Natural killer cell (primary cell): Measurements from ENCODE around the gene IER5. TPM values are rescaled to one million over a fixed set of nuclear protein-coding genes. Genes with fewer than 3 reads are reported as not detected.

Experiments used
- ATAC-seq, 3 donors: fragments of 150-1000 bp in 2 of 3; fragments of 200-7000 bp in 1 of 3; cut with Tn5 transposase; 1 replicate in 1 of 3; 2 replicates in 2 of 3; pipeline ENCODE4 v1.10.0; 2021; ENCODE audit warnings: mild to moderate bottlenecking in 2 of 3, moderate library complexity in 2 of 3
- DNase-seq, 2 donors: peaks; one replicate each; pipeline versions ENCODE4 v3.0.0 to v3.0.0-alpha.2; 2013 to 2021; ENCODE audit warnings: mixed read lengths in 1 of 2
- H3K27ac ChIP-seq: one replicate; pipeline ENCODE4 v1.5.1; 2013; ENCODE audit warnings: mild to moderate bottlenecking, low read length
- H3K27me3 ChIP-seq: one replicate; pipeline ENCODE4 v1.6.1; 2013; ENCODE audit warnings: low read length; ENCODE audit not compliant: control insufficient read depth, insufficient read depth
- H3K36me3 ChIP-seq: one replicate; pipeline ENCODE4 v1.6.1; 2013; ENCODE audit warnings: low read length; ENCODE audit not compliant: control insufficient read depth, insufficient read depth
- H3K4me1 ChIP-seq: one replicate; pipeline ENCODE4 v1.6.1; 2013; ENCODE audit warnings: low read length; ENCODE audit not compliant: control insufficient read depth, insufficient read depth
- H3K4me3 ChIP-seq: one replicate; pipeline ENCODE4 v1.5.1; 2013; ENCODE audit warnings: low read length
- H3K9me3 ChIP-seq: one replicate; pipeline ENCODE4 v1.6.1; 2013; ENCODE audit warnings: low read length; ENCODE audit not compliant: control insufficient read depth, insufficient read depth
- H3K27ac Mint-ChIP-seq, 2 donors: one replicate each; pipeline ENCODE4 v1.8.0; 2022; ENCODE audit warnings: mild to moderate bottlenecking in 2 of 2, mixed read lengths in 2 of 2, moderate library complexity in 1 of 2
- H3K27me3 Mint-ChIP-seq, 2 donors: one replicate each; pipeline ENCODE4 v1.8.0; 2022; ENCODE audit warnings: low read depth in 2 of 2, mixed read lengths in 2 of 2
- H3K36me3 Mint-ChIP-seq: one replicate; pipeline ENCODE4 v1.8.0; 2022; ENCODE audit warnings: mixed read lengths
- H3K4me1 Mint-ChIP-seq, 2 donors: one replicate each; pipeline ENCODE4 v1.8.0; 2022; ENCODE audit warnings: mixed read lengths in 2 of 2
- H3K4me3 Mint-ChIP-seq: one replicate; pipeline ENCODE4 v1.8.0; 2022; ENCODE audit warnings: mild to moderate bottlenecking, moderate library complexity, mixed read lengths
- H3K9me3 Mint-ChIP-seq, 2 donors: one replicate each; pipeline ENCODE4 v1.8.0; 2022; ENCODE audit warnings: mixed read lengths in 2 of 2
- WGBS: methylation state at CpG from one replicate; pipeline ENCODE4 v1.1.7; 2013; ENCODE audit warnings: missing lambda C conversion rate; ENCODE audit not compliant: insufficient coverage; 5-methylcytosine and 5-hydroxymethylcytosine counted together
- intact Hi-C: fragments of 100-400 bp; cut with micrococcal nuclease; formaldehyde crosslinking; loops from one replicate; pipeline ENCODE4 v1.14.2; 2022
- total RNA-seq, 4 donors: library from RNA; stranded (reverse); fragments of 120-200 nt in 1 of 4; gene quantifications; one replicate each; pipeline versions ENCODE4 v1.2.3 to v1.2.4, GENCODE V29; 2013 to 2022
- TF ChIP-seq, protein P1 (sequence below): fragments of 200-600 bp; IDR thresholded peaks from one replicate; pipeline ENCODE4 v1.8.0; 2022; ENCODE audit warnings: antibody characterized with exemption

The IER5 gene
- total RNA-seq, 3 donors from 2014 or later (not counting 1 experiment from before 2014, with no cell fraction given): 118 to 164 (median 150) TPM

DNA sequence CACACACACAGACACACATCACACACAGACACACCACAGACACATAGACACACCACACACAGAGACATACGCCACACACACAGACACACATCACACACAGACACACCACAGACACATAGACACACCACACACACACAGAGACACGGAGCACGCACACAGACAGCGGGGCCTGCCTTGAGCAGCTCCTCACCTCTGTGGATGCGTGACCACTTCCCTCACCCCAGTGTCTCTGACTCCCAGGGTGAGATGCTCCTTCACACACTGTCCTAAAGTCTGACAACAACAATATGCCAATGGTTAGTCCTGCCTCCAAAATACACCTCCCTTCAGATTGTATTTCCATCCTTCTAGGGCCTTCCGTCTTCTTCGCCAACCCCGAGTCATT, 48.2 kb downstream of the IER5 start:
- H3K36me3 Mint-ChIP-seq: no peaks in the 10 kb centered on the region
- H3K9me3 ChIP-seq: no peaks in the 10 kb centered on the region
- 54% methylated on average over 7 of the region's 8 CpGs for WGBS
- intact Hi-C loops: no loop called here
- H3K27me3 Mint-ChIP-seq: no peaks in the 10 kb centered on the region
- peak in 2 of 3 donors; percentile 39 to 62 for ATAC-seq
- H3K36me3 ChIP-seq: no peaks in the 10 kb centered on the region
- H3K4me3 Mint-ChIP-seq: no peak overlapping the region
- no peaks in the 10 kb centered on the region for H3K27me3 ChIP-seq
- no peak for DNase-seq
- H3K9me3 Mint-ChIP-seq: no peaks in the 10 kb centered on the region
- H3K27ac Mint-ChIP-seq: peak overlapping the region; percentile 1 to 69
- peaks cover 49 to 62% of the 10 kb centered on the region in 2 donors for H3K4me1 Mint-ChIP-seq
- H3K4me3 ChIP-seq: no peak overlapping the region
- peaks cover 56% of the 10 kb centered on the region for H3K4me1 ChIP-seq
- no peak overlapping the region for H3K27ac ChIP-seq
- TF ChIP-seq, protein P1, sequence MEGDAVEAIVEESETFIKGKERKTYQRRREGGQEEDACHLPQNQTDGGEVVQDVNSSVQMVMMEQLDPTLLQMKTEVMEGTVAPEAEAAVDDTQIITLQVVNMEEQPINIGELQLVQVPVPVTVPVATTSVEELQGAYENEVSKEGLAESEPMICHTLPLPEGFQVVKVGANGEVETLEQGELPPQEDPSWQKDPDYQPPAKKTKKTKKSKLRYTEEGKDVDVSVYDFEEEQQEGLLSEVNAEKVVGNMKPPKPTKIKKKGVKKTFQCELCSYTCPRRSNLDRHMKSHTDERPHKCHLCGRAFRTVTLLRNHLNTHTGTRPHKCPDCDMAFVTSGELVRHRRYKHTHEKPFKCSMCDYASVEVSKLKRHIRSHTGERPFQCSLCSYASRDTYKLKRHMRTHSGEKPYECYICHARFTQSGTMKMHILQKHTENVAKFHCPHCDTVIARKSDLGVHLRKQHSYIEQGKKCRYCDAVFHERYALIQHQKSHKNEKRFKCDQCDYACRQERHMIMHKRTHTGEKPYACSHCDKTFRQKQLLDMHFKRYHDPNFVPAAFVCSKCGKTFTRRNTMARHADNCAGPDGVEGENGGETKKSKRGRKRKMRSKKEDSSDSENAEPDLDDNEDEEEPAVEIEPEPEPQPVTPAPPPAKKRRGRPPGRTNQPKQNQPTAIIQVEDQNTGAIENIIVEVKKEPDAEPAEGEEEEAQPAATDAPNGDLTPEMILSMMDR: no peak

DNA sequence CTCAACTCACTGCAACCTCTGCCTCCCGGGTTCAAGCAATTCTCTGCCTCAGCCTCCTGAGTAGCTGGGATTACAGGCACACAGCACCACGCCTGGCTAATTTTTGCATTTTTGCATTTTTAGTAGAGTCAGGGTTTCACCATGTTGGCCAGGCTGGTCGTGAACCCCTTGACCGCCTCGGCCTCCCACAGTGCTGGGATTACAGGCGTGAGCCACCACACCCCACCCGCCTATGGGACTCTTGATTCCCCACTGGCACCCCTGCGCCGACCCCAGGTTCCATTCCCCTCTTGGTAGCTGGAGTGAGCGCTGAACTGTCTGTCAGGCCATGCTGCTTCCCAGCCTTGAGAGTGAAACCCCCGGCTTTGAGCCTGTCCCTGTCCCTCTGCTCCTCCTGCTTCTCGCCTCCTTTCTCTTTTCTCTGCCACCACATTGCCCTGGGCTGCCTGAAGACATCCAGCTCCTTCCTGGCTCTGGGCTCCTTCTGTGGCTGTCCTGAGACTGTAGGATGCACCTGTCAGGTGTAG, 48.8 kb downstream of the IER5 start:
- TF ChIP-seq, protein P1: no peak
- H3K27ac Mint-ChIP-seq: peak overlapping the region; percentile 1 to 69
- H3K27ac ChIP-seq: no peak overlapping the region
- peaks cover 55 to 64% of the 10 kb centered on the region in 2 donors for H3K4me1 Mint-ChIP-seq
- H3K4me3 Mint-ChIP-seq: no peak overlapping the region
- H3K9me3 ChIP-seq: no peaks in the 10 kb centered on the region
- H3K4me3 ChIP-seq: no peak overlapping the region
- no peak for DNase-seq
- H3K27me3 ChIP-seq: no peaks in the 10 kb centered on the region
- H3K36me3 ChIP-seq: no peaks in the 10 kb centered on the region
- 95% methylated on average over 12 of the region's 12 CpGs for WGBS
- no peaks in the 10 kb centered on the region for H3K36me3 Mint-ChIP-seq
- intact Hi-C loops: no loop called here
- H3K4me1 ChIP-seq: peaks cover 59% of the 10 kb centered on the region
- no peak for ATAC-seq
- H3K27me3 Mint-ChIP-seq: no peaks in the 10 kb centered on the region
- no peaks in the 10 kb centered on the region for H3K9me3 Mint-ChIP-seq

DNA sequence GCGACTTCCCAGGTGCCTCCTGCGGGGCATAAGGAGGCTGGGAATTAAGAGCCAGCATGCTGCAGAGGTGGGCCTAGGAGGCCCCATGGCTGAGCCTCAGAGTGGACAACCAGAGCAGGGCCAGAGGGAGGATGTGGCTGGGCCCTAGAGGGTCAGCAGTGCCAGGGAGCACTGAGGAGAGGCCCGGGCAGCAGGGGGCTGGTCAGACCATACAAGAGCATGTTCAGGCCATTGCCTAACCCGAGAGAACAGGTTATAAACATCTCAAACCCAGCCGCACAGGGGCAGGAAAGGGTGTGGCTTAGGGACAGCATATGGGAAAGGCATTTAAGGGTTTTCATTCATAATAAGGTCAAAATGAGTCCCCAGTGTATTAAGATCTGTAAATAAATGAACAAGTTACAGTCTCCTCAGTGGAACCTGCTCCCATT, 51.1 kb downstream of the IER5 start:
- Mint-ChIP-seq H3K36me3 (no peaks in the 10 kb centered on the region), H3K27me3 (peaks cover 5 to 8% of the 10 kb centered on the region in 2 donors), H3K4me3 (no peak overlapping the region), H3K27ac (no peak overlapping the region), H3K4me1 (peaks cover 55 to 57% of the 10 kb centered on the region in 2 donors), H3K9me3 (no peaks in the 10 kb centered on the region)
- TF ChIP-seq, protein P1: no peak
- Histone ChIP-seq H3K36me3 (no peaks in the 10 kb centered on the region), H3K27ac (no peak overlapping the region), H3K4me1 (peaks cover 49% of the 10 kb centered on the region), H3K9me3 (no peaks in the 10 kb centered on the region), H3K27me3 (no peaks in the 10 kb centered on the region), H3K4me3 (no peak overlapping the region)
- ATAC-seq (no peak), DNase-seq (no peak)
- intact Hi-C loops: loop anchor here (10.0 kb wide), 1 partner anchor 185 kb away; no protein-coding TSS in a partner anchor
- 58% methylated on average over 4 of the region's 5 CpGs for WGBS

DNA sequence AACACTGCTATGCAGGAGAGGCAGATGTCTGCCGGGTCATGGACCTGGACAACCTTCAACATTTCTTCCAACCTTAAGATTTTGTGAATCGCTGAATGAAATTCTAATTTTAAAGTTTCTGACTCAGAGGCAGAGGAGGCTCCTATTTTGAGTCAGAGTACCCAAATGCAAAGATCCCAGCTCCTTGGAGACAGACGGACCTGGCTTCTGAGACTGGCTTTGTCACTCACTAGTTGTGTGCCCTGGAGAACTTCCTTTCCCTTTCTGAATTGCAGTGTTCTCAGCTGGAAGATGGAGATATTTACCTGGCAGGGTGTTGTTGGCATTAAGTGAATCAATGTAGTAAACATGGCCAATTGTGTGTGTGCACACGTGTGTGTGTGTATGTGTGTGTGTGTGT, 51.9 kb downstream of the IER5 start:
- H3K27ac ChIP-seq: no peak overlapping the region
- ATAC-seq (no peak), DNase-seq (no peak)
- peaks cover 5 to 10% of the 10 kb centered on the region in 2 donors for H3K27me3 Mint-ChIP-seq
- no peaks in the 10 kb centered on the region for H3K36me3 ChIP-seq
- no peaks in the 10 kb centered on the region for H3K27me3 ChIP-seq
- H3K4me3 Mint-ChIP-seq: no peak overlapping the region
- no peaks in the 10 kb centered on the region for H3K9me3 ChIP-seq
- no peaks in the 10 kb centered on the region for H3K9me3 Mint-ChIP-seq
- no peak overlapping the region for H3K4me3 ChIP-seq
- 92% methylated on average over 4 of the region's 4 CpGs for WGBS
- peak overlapping the region in 1 of 2 donors; percentile 39 for H3K27ac Mint-ChIP-seq
- no peaks in the 10 kb centered on the region for H3K36me3 Mint-ChIP-seq
- TF ChIP-seq, protein P1: no peak
- H3K4me1 Mint-ChIP-seq: peaks cover 48 to 50% of the 10 kb centered on the region in 2 donors
- intact Hi-C loops: loop anchor here (10.0 kb wide), 1 partner anchor 186 kb away; no protein-coding TSS in a partner anchor
- peaks cover 41% of the 10 kb centered on the region for H3K4me1 ChIP-seq
